OCI-LY1 (cell line): ENCODE results near the gene RBM10.

ENCODE experiments used
- H2AFZ ChIP-seq: fragments of 200-600 bp; sonication (generic), shearing (Covaris generic); 2 replicates; pipeline ENCODE4 v1.6.0; 2014; ENCODE audit warnings: antibody characterized with exemption, mild to moderate bottlenecking, low read length
- H3F3A ChIP-seq: fragments of 200-600 bp; sonication (generic), shearing (Covaris generic); 2 replicates; pipeline ENCODE4 v1.6.0; 2014; ENCODE audit warnings: mild to moderate bottlenecking, antibody characterized with exemption, low read length, moderate library complexity; ENCODE audit not compliant: insufficient read depth
- H3K27ac ChIP-seq: fragments of 200-600 bp; sonication (generic); 2 replicates; pipeline ENCODE4 v1.5.1; 2014; ENCODE audit warnings: low read length, mixed run types, mild to moderate bottlenecking, low read depth; ENCODE audit not compliant: poor library complexity, severe bottlenecking
- H3K27me3 ChIP-seq: fragments of 200-600 bp; sonication (generic); 2 replicates; pipeline ENCODE4 v1.6.0; 2014; ENCODE audit warnings: antibody characterized with exemption, mild to moderate bottlenecking, low read length, moderate library complexity; ENCODE audit not compliant: insufficient read depth
- H3K36me3 ChIP-seq: fragments of 200-600 bp; sonication (generic); 2 replicates; pipeline ENCODE4 v1.6.1; 2014; ENCODE audit warnings: mild to moderate bottlenecking, antibody characterized with exemption, low read length, moderate library complexity, mixed read lengths; ENCODE audit not compliant: insufficient read depth
- H3K4me1 ChIP-seq: fragments of 200-600 bp; sonication (generic); 2 replicates; pipeline ENCODE4 v1.5.1; 2014; ENCODE audit warnings: mild to moderate bottlenecking, low read length, moderate library complexity; ENCODE audit not compliant: insufficient read depth, severe bottlenecking
- H3K4me2 ChIP-seq: fragments of 200-600 bp; sonication (generic), shearing (Covaris generic); 2 replicates; pipeline ENCODE4 v1.6.1; 2014; ENCODE audit warnings: low read length
- H3K4me3 ChIP-seq: fragments of 200-600 bp; sonication (generic); 2 replicates; pipeline ENCODE4 v1.5.1; 2014; ENCODE audit warnings: low read length, low read depth, mild to moderate bottlenecking, mixed read lengths; ENCODE audit not compliant: poor library complexity, severe bottlenecking
- H3K79me2 ChIP-seq: fragments of 200-600 bp; shearing (Covaris generic); 2 replicates; pipeline ENCODE4 v1.6.1; 2016; ENCODE audit warnings: mixed run types, low read length, mixed read lengths; ENCODE audit not compliant: insufficient read depth
- H3K9ac ChIP-seq: fragments of 200-600 bp; sonication (generic), shearing (Covaris generic); 2 replicates; pipeline ENCODE4 v1.6.1; 2014; ENCODE audit warnings: mild to moderate bottlenecking, low read length, mixed read lengths
- H3K9me2 ChIP-seq: fragments of 200-600 bp; sonication (generic), shearing (Covaris generic); 2 replicates; pipeline ENCODE4 v1.6.1; 2014; ENCODE audit warnings: low read depth, mild to moderate bottlenecking, low read length, mixed read lengths
- H3K9me3 ChIP-seq: fragments of 200-600 bp; shearing (Covaris generic); 2 replicates; pipeline ENCODE4 v1.6.1; 2014; ENCODE audit warnings: low read length, mixed read lengths
- H4K20me1 ChIP-seq: fragments of 200-600 bp; sonication (generic), shearing (Covaris generic); 2 replicates; pipeline ENCODE4 v1.6.0; 2016; ENCODE audit warnings: mild to moderate bottlenecking, low read length; ENCODE audit not compliant: insufficient read depth
- CTCF ChIP-seq: fragments of 200-600 bp; sonication (generic), shearing (Covaris generic); IDR thresholded peaks from 2 replicates; pipeline ENCODE4 v1.5.1; 2017; ENCODE audit warnings: mild to moderate bottlenecking, antibody characterized with exemption, low read length, moderate library complexity, mixed read lengths
- EZH2 ChIP-seq: fragments of 200-600 bp; sonication (generic), shearing (Covaris generic); IDR thresholded peaks from 2 replicates; pipeline ENCODE4 v1.8.0; 2017; ENCODE audit warnings: borderline replicate concordance, mixed run types, mild to moderate bottlenecking, antibody characterized with exemption, low read length, moderate library complexity, mixed read lengths

RBM10 gene

DNA sequence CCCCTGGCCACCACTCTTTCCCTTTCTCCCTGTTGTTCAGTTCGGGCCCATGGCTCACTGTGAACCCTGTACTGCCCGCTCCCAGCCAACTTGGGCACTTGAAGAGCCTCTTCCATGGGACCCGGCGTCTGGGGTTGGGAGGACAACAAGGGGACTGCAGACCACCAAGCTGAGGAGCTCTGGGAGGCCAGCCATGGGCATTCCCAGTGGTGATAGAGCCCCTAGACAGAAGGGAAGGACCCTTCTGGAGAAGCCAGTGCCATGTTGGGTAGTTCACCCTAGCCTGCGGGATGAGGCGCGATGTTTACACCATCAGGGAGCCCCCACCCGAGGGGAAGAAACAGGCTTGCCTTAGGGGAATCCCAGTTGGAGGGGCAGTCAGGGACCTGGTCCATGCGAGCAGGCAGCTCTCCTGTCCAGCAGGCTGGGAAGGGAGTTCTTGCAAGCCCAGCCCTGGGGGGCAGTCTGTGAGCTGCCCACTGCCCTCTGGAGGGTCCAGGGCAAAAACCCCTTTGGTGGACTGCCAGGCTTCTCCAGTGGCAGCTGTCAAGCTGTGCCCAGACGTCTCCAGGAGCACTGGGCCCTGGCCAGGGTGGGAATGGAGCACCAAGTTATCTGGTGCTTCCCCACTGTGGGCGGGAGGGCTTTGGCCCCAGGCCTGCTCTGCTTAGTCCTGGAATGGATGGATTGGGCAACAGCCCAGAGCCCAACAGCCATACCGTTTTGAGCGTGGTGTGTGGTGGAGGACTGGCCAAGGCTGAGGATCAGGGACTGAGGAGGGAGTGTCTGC is 24.9 kb downstream of the RBM10 start:
- H3K4me3 ChIP-seq: no peak overlapping the region
- H3K9me2 ChIP-seq: no peaks in the 10 kb centered on the region
- H3K4me1 ChIP-seq: no peaks in the 10 kb centered on the region
- no peaks in the 10 kb centered on the region for H3K27me3 ChIP-seq
- H3K9me3 ChIP-seq: no peaks in the 10 kb centered on the region
- H2AFZ ChIP-seq: no peak overlapping the region
- no peak overlapping the region for H3K27ac ChIP-seq
- H3F3A ChIP-seq: no peaks in the 10 kb centered on the region
- H3K36me3 ChIP-seq: peaks cover 40% of the 10 kb centered on the region
- no peak overlapping the region for H3K9ac ChIP-seq
- no peaks in the 10 kb centered on the region for H3K79me2 ChIP-seq
- no peak overlapping the region for H3K4me2 ChIP-seq
- TF ChIP-seq CTCF (no peak), EZH2 (no peak)
- no peaks in the 10 kb centered on the region for H4K20me1 ChIP-seq

GRCh38 chrX:47170861-47171692 is 26.1 kb downstream of the RBM10 start:
- Histone ChIP-seq H3K4me2 (no peak overlapping the region), H3K9me3 (no peaks in the 10 kb centered on the region), H3K27me3 (no peaks in the 10 kb centered on the region), H3K79me2 (no peaks in the 10 kb centered on the region), H2AFZ (no peak overlapping the region), H3K27ac (no peak overlapping the region), H4K20me1 (no peaks in the 10 kb centered on the region), H3K9me2 (no peaks in the 10 kb centered on the region), H3K4me1 (no peaks in the 10 kb centered on the region), H3K4me3 (no peak overlapping the region), H3F3A (no peaks in the 10 kb centered on the region), H3K36me3 (peaks cover 49% of the 10 kb centered on the region), H3K9ac (no peak overlapping the region)
- TF ChIP-seq EZH2: no peak
- no peak for TF ChIP-seq CTCF

- H3K27me3 ChIP-seq: no peaks in the 10 kb centered on the region
- H3F3A ChIP-seq: no peaks in the 10 kb centered on the region
- no peak overlapping the region for H2AFZ ChIP-seq
- H3K4me2 ChIP-seq: no peak overlapping the region
- no peaks in the 10 kb centered on the region for H3K9me3 ChIP-seq
- no peaks in the 10 kb centered on the region for H4K20me1 ChIP-seq
- no peaks in the 10 kb centered on the region for H3K9me2 ChIP-seq
- no peak overlapping the region for H3K9ac ChIP-seq
- TF ChIP-seq EZH2 (no peak), CTCF (no peak)
- no peak overlapping the region for H3K4me3 ChIP-seq
- H3K36me3 ChIP-seq: peaks cover 58% of the 10 kb centered on the region
- H3K4me1 ChIP-seq: no peaks in the 10 kb centered on the region
- no peaks in the 10 kb centered on the region for H3K79me2 ChIP-seq
- H3K27ac ChIP-seq: no peak overlapping the region
Observed at GRCh38 chrX:47171996-47172395, 27.0 kb downstream of the RBM10 start.
